Activated CD4-positive, alpha-beta T cell treated with anti-CD3 and anti-CD28 coated beads, Interleukin-2, amount 10 ng/mL, durations not matched to agents 24 days and 14 days (primary cell): ENCODE results near the gene ELF4. TPM values are rescaled to one million over a fixed set of nuclear protein-coding genes. Genes with fewer than 3 reads are reported as not detected.

Source experiments
- DNase-seq: peaks from one replicate; pipeline ENCODE4 v3.0.0; 2022
- H3K27ac Mint-ChIP-seq: one replicate; pipeline ENCODE4 v1.8.0; 2022; ENCODE audit warnings: mild to moderate bottlenecking, mixed read lengths
- H3K27me3 Mint-ChIP-seq: one replicate; pipeline ENCODE4 v1.8.0; 2022; ENCODE audit warnings: mixed read lengths
- H3K36me3 Mint-ChIP-seq: one replicate; pipeline ENCODE4 v1.8.0; 2022; ENCODE audit warnings: low read depth, mild to moderate bottlenecking, mixed read lengths
- H3K4me1 Mint-ChIP-seq: one replicate; pipeline ENCODE4 v1.8.0; 2021; ENCODE audit warnings: mixed read lengths
- H3K4me3 Mint-ChIP-seq: one replicate; pipeline ENCODE4 v1.8.0; 2022; ENCODE audit warnings: mild to moderate bottlenecking, moderate library complexity, mixed read lengths
- H3K9me3 Mint-ChIP-seq: one replicate; pipeline ENCODE4 v1.8.0; 2021; ENCODE audit warnings: mixed read lengths
- intact Hi-C: fragments of 100-400 bp; cut with micrococcal nuclease; formaldehyde crosslinking; loops from one replicate; pipeline ENCODE4 v1.15.1; 2023
- total RNA-seq: library from RNA; stranded (reverse); gene quantifications from 2 replicates; pipeline ENCODE4 v1.2.3, GENCODE V29; 2022

The ELF4 gene
- total RNA-seq, 1 donor from 2014 or later, result 29.5 TPM

GRCh38 chrX:130028196-130028595 lies 82.1 kb downstream of the ELF4 start:
- intact Hi-C loops, result loop anchor here (1.0 kb wide), 1 partner anchor 103 kb away; no protein-coding TSS in a partner anchor
- Mint-ChIP-seq H3K4me3 (no peak overlapping the region), H3K4me1 (peaks cover 10% of the 10 kb centered on the region), H3K9me3 (no peaks in the 10 kb centered on the region), H3K27ac (no peak overlapping the region), H3K36me3 (peaks cover 11% of the 10 kb centered on the region), H3K27me3 (no peaks in the 10 kb centered on the region)
- peak; percentile 84 for DNase-seq

- Mint-ChIP-seq H3K4me3 (no peak overlapping the region), H3K27ac (no peak overlapping the region), H3K9me3 (no peaks in the 10 kb centered on the region), H3K4me1 (peaks cover 10% of the 10 kb centered on the region), H3K36me3 (peaks cover 15% of the 10 kb centered on the region), H3K27me3 (no peaks in the 10 kb centered on the region)
- no peak for DNase-seq
- intact Hi-C loops, result no loop called here
Observed at GRCh38 chrX:130027569-130027968, 82.7 kb downstream of the ELF4 start.

GRCh38 chrX:130025256-130025655 lies 85.0 kb downstream of the ELF4 start:
- no peaks in the 10 kb centered on the region for H3K27me3 Mint-ChIP-seq
- no peak overlapping the region for H3K4me3 Mint-ChIP-seq
- peaks cover 10% of the 10 kb centered on the region for H3K4me1 Mint-ChIP-seq
- no peaks in the 10 kb centered on the region for H3K9me3 Mint-ChIP-seq
- H3K27ac Mint-ChIP-seq, result no peak overlapping the region
- DNase-seq, result no peak
- intact Hi-C loops, result no loop called here
- peaks cover 15% of the 10 kb centered on the region for H3K36me3 Mint-ChIP-seq

GRCh38 chrX:130024127-130024526 lies 86.2 kb downstream of the ELF4 start:
- Mint-ChIP-seq H3K9me3 (no peaks in the 10 kb centered on the region), H3K27me3 (no peaks in the 10 kb centered on the region), H3K36me3 (peaks cover 15% of the 10 kb centered on the region), H3K4me3 (peak overlapping the region; percentile 70), H3K4me1 (peaks cover 10% of the 10 kb centered on the region), H3K27ac (peak overlapping the region; percentile 63)
- DNase-seq, result peak; percentile 95
- intact Hi-C loops, result no loop called here

- intact Hi-C loops, result no loop called here
- DNase-seq, result no peak
- Mint-ChIP-seq H3K4me1 (peaks cover 10% of the 10 kb centered on the region), H3K27me3 (no peaks in the 10 kb centered on the region), H3K36me3 (peaks cover 14% of the 10 kb centered on the region), H3K27ac (no peak overlapping the region), H3K9me3 (no peaks in the 10 kb centered on the region), H3K4me3 (no peak overlapping the region)
Observed at GRCh38 chrX:130020661-130021324, 89.5 kb downstream of the ELF4 start.

- H3K27me3 Mint-ChIP-seq, result no peaks in the 10 kb centered on the region
- intact Hi-C loops, result no loop called here
- no peaks in the 10 kb centered on the region for H3K9me3 Mint-ChIP-seq
- no peak overlapping the region for H3K4me3 Mint-ChIP-seq
- peaks cover 9% of the 10 kb centered on the region for H3K36me3 Mint-ChIP-seq
- H3K4me1 Mint-ChIP-seq, result no peaks in the 10 kb centered on the region
- no peak for DNase-seq
- H3K27ac Mint-ChIP-seq, result no peak overlapping the region
Observed at GRCh38 chrX:130018143-130018542, 92.2 kb downstream of the ELF4 start.

GRCh38 chrX:130015181-130015580 lies 95.1 kb downstream of the ELF4 start:
- intact Hi-C loops, result no loop called here
- H3K27me3 Mint-ChIP-seq, result no peaks in the 10 kb centered on the region
- no peaks in the 10 kb centered on the region for H3K4me1 Mint-ChIP-seq

More at GRCh38 chrX:130015181-130015580, 95.1 kb downstream of the ELF4 start:
- H3K9me3 Mint-ChIP-seq, result no peaks in the 10 kb centered on the region
- no peak overlapping the region for H3K4me3 Mint-ChIP-seq
- H3K36me3 Mint-ChIP-seq, result peaks cover 5% of the 10 kb centered on the region
- DNase-seq, result no peak
- no peak overlapping the region for H3K27ac Mint-ChIP-seq

Other genes starting within 250 kb of the ELF4 start
- 57.9 and 58.1 TPM in 2 replicates for gene UTP14A, start 204.3 kb downstream of the ELF4 start, total RNA-seq
- 8.0 and 9.2 TPM in 2 replicates for gene BCORL1, start 127.9 kb downstream of the ELF4 start, total RNA-seq
- gene AIFM1, start 55.3 kb upstream of the ELF4 start, total RNA-seq, result 44.4 and 47.7 TPM in 2 replicates
- 20.6 and 21.0 TPM in 2 replicates for gene RAB33A, start 61.5 kb upstream of the ELF4 start, total RNA-seq
- 6.0 and 7.5 TPM in 2 replicates for gene ZNF280C, start 158.4 kb upstream of the ELF4 start, total RNA-seq
- 9.1 and 11.9 TPM in 2 replicates for gene SLC25A14, start 229.4 kb upstream of the ELF4 start, total RNA-seq